ENCODE data around the gene EDC3. TPM values are rescaled to one million over a fixed set of nuclear protein-coding genes. Genes with fewer than 3 reads are reported as not detected.
"Not testable (repeated sequence)": the region's sequence is repeated elsewhere in the genome, so short reads cannot be mapped to it uniquely, and the experiment has no call there.

EDC3 gene
- total RNA-seq, 1 donor from 2014 or later, result 62.6 TPM

DNA sequence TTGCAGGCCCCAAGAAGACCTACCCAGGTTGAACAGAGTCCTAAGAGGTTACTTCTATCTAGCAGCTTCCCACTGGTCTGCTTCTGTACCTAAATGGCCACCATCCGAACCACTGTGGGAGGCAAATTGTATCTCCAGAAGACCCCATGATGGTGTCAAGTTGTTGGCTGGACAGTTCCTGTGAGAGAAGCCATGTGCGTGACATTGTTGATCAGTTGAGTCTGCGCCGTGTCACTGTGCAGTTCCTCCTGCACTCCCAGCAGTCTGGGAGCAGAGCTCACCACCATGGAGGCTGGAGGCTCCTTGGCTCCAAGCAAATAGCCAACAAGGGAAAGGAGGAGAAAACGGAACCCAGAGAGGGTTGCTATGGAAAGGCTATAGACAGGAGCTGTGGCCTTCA is 37.0 kb upstream of the EDC3 start:
- H3K4me1 Mint-ChIP-seq (ENCODE audit: low read depth), result peaks cover 9% of the 10 kb centered on the region
- no peak overlapping the region for H3K4me3 Mint-ChIP-seq (ENCODE audit: low read depth)
- TF ChIP-seq, protein P1, sequence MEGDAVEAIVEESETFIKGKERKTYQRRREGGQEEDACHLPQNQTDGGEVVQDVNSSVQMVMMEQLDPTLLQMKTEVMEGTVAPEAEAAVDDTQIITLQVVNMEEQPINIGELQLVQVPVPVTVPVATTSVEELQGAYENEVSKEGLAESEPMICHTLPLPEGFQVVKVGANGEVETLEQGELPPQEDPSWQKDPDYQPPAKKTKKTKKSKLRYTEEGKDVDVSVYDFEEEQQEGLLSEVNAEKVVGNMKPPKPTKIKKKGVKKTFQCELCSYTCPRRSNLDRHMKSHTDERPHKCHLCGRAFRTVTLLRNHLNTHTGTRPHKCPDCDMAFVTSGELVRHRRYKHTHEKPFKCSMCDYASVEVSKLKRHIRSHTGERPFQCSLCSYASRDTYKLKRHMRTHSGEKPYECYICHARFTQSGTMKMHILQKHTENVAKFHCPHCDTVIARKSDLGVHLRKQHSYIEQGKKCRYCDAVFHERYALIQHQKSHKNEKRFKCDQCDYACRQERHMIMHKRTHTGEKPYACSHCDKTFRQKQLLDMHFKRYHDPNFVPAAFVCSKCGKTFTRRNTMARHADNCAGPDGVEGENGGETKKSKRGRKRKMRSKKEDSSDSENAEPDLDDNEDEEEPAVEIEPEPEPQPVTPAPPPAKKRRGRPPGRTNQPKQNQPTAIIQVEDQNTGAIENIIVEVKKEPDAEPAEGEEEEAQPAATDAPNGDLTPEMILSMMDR (IDR thresholded peaks at IDR 0.05; ENCODE audit: unreplicated experiment), result no peak
- no peaks in the 10 kb centered on the region for H3K36me3 Mint-ChIP-seq (ENCODE audit: insufficient read depth)
- H3K27me3 Mint-ChIP-seq, result peaks cover 45% of the 10 kb centered on the region
- no peaks in the 10 kb centered on the region for H3K9me3 Mint-ChIP-seq (ENCODE audit: low read depth)
- DNase-seq (ENCODE audit: low spot score, unreplicated experiment), result no peak
- no peak overlapping the region for H3K27ac Mint-ChIP-seq

DNA sequence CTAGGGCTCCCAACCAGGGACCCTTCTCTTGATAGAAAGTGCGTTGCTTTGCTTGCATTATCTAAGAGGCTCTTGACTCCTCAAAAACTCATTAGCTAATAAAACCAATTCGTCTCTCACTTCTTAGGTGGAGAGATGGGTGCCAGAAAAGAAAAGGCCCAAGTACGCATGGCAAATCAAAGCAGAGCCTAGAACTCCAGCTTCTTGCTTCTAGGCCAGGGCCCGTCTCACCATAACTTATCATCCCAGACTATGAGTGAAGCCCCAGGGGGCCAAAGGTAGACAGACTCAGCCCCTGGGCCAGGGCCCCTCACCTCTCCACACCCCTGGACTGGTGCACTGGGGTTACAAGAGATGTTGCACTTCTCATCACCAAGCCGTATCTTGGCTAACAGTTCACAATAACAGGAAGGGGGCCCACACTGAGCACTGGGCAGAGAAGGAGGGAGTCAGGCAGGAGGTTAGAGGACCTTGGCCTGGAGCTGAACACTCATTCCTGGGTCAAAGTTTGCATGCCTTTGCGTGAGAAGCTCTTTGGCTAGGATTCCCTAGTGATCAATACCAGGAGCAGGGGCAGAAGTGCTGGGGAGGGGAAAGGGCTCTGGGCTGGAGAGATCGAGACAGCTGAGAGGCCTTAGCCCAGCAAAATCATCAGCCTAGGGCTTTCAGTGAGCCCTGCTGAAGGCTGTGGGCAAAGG is 34.9 kb upstream of the EDC3 start:
- TF ChIP-seq, protein P1 (IDR thresholded peaks at IDR 0.05; ENCODE audit: unreplicated experiment), result no peak
- Mint-ChIP-seq H3K9me3 (ENCODE audit: low read depth) (no peaks in the 10 kb centered on the region), H3K27ac (peak overlapping the region; percentile 65), H3K27me3 (peaks cover 39% of the 10 kb centered on the region), H3K4me3 (ENCODE audit: low read depth) (no peak overlapping the region), H3K36me3 (ENCODE audit: insufficient read depth) (no peaks in the 10 kb centered on the region), H3K4me1 (ENCODE audit: low read depth) (peaks cover 11% of the 10 kb centered on the region)
- DNase-seq (ENCODE audit: low spot score, unreplicated experiment), result no peak

DNA sequence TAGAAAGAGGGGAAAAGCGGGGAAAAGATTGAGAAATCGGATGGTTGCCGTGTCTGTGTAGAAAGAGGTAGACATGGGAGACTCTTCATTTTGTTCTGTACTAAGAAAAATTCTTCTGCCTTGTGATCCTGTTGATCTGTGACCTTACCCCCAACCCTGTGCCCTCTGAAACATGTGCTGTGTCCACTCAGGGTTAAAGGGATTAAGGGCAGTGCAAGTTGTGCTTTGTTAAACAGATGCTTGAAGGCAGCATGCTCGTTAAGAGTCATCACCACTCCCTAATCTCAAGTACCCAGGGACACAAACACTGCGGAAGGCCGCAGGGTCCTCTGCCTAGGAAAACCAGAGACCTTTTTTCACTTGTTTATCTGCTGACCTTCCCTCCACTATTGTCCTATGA is 33.5 kb upstream of the EDC3 start:
- not testable (repeated sequence) for H3K36me3 Mint-ChIP-seq (ENCODE audit: insufficient read depth); H3K27ac Mint-ChIP-seq; DNase-seq (ENCODE audit: low spot score, unreplicated experiment); H3K9me3 Mint-ChIP-seq (ENCODE audit: low read depth); H3K4me3 Mint-ChIP-seq (ENCODE audit: low read depth)
- peaks cover 30% of the 10 kb centered on the region for H3K27me3 Mint-ChIP-seq
- peaks cover 14% of the 10 kb centered on the region for H3K4me1 Mint-ChIP-seq (ENCODE audit: low read depth)

DNA sequence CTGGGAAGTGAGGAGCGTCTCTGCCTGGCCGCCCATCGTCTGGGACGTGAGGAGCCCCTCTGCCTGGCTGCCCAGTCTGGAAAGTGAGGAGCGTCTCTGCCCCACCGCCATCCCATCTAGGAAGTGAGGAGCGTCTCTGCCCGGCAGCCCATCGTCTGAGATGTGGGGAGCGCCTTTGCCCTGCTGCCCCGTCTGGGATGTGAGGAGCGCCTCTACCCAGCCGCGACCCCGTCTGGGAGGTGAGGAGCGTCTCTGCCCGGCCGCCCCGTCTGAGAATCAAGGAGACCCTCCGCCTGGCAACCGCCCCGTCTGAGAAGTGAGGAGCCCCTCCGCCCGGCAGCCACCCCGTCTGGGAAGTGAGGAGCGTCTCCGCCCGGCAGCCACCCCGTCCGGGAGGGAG is 32.9 kb upstream of the EDC3 start:
- Mint-ChIP-seq H3K27me3 (peaks cover 26% of the 10 kb centered on the region), H3K4me1 (ENCODE audit: low read depth) (peaks cover 14% of the 10 kb centered on the region)
- H3K9me3 Mint-ChIP-seq (ENCODE audit: low read depth); DNase-seq (ENCODE audit: low spot score, unreplicated experiment); H3K4me3 Mint-ChIP-seq (ENCODE audit: low read depth); H3K36me3 Mint-ChIP-seq (ENCODE audit: insufficient read depth); H3K27ac Mint-ChIP-seq: not testable (repeated sequence)

DNA sequence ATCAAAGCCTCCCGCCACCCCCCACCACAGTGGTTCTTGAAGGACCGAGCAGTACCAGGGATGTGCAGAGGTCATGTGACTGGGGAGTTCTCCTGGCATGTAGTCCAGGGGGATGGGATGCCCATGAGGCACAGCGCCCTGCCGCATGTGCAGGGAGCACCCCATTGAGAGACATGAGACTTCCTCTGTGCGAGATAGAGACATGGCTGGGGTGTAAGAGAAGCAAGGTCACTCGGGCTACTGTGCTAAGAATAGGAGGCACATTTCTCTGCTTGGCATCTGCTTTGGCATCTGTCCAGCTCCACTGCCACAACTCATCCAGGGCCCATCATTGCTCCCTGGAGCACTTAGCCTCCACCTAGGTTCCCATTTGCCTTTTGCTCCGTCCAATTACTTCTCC is 31.9 kb upstream of the EDC3 start:
- H3K36me3 Mint-ChIP-seq (ENCODE audit: insufficient read depth), result no peaks in the 10 kb centered on the region
- peaks cover 14% of the 10 kb centered on the region for H3K4me1 Mint-ChIP-seq (ENCODE audit: low read depth)
- H3K9me3 Mint-ChIP-seq (ENCODE audit: low read depth), result no peaks in the 10 kb centered on the region
- no peak overlapping the region for H3K4me3 Mint-ChIP-seq (ENCODE audit: low read depth)
- no peak for DNase-seq (ENCODE audit: low spot score, unreplicated experiment)
- TF ChIP-seq, protein P1 (IDR thresholded peaks at IDR 0.05; ENCODE audit: unreplicated experiment), result no peak
- H3K27ac Mint-ChIP-seq, result peak overlapping the region; percentile 37
- peaks cover 24% of the 10 kb centered on the region for H3K27me3 Mint-ChIP-seq

DNA sequence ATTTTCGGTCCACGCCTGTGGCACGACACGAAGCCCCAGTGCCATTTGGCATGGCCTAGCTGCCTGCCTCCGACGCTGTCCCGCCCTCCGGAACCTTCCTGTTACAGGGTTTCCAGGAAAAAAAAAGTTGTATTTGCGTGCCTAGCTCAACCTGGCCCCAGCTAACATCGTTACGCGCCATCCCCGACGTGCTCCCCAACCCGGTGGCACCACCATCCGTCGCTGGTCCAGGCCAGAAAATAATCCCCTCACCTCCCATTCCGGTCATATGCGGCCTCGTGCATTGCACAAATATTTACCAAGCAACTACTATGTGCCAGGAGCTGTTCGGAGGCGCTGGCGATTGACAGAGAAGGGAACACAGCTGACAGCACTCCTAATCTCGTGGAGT is 30.9 kb upstream of the EDC3 start:
- H3K4me3 Mint-ChIP-seq (ENCODE audit: low read depth), result peak overlapping the region; percentile 63
- TF ChIP-seq, protein P1 (IDR thresholded peaks at IDR 0.05; ENCODE audit: unreplicated experiment), result no peak
- no peak for DNase-seq (ENCODE audit: low spot score, unreplicated experiment)
- H3K36me3 Mint-ChIP-seq (ENCODE audit: insufficient read depth), result no peaks in the 10 kb centered on the region
- no peaks in the 10 kb centered on the region for H3K9me3 Mint-ChIP-seq (ENCODE audit: low read depth)
- peak overlapping the region; percentile 24 for H3K27ac Mint-ChIP-seq
- peaks cover 23% of the 10 kb centered on the region for H3K27me3 Mint-ChIP-seq
- H3K4me1 Mint-ChIP-seq (ENCODE audit: low read depth), result peaks cover 14% of the 10 kb centered on the region

Data from progenitor cell of endocrine pancreas (in vitro differentiated cells).